Loucy (cell line): Measurements from ENCODE around the gene DHRS7B.

Source experiments
- EZH2phosphoT487 ChIP-seq: fragments of 200-600 bp; IDR thresholded peaks from 2 replicates; pipeline ENCODE4 v1.6.1; 2018; ENCODE audit warnings: antibody characterized with exemption, mild to moderate bottlenecking, moderate library complexity, borderline replicate concordance
- TF ChIP-seq, protein P1 (sequence below): fragments of 200-600 bp; sonication (generic); conservative IDR thresholded peaks from 2 replicates; pipeline ENCODE4 v1.5.1; 2014; ENCODE audit warnings: mild to moderate bottlenecking, antibody characterized with exemption, low read length

GRCh38 chr17:21196126-21196525 lies 69.4 kb downstream of the DHRS7B start:
- no peak for TF ChIP-seq EZH2phosphoT487
- TF ChIP-seq, protein P1, sequence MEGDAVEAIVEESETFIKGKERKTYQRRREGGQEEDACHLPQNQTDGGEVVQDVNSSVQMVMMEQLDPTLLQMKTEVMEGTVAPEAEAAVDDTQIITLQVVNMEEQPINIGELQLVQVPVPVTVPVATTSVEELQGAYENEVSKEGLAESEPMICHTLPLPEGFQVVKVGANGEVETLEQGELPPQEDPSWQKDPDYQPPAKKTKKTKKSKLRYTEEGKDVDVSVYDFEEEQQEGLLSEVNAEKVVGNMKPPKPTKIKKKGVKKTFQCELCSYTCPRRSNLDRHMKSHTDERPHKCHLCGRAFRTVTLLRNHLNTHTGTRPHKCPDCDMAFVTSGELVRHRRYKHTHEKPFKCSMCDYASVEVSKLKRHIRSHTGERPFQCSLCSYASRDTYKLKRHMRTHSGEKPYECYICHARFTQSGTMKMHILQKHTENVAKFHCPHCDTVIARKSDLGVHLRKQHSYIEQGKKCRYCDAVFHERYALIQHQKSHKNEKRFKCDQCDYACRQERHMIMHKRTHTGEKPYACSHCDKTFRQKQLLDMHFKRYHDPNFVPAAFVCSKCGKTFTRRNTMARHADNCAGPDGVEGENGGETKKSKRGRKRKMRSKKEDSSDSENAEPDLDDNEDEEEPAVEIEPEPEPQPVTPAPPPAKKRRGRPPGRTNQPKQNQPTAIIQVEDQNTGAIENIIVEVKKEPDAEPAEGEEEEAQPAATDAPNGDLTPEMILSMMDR, result no peak
